LNCaP clone FGC (cell line): Measurements from ENCODE around the gene TNF.

Source experiments
- DNase-seq: peaks from one replicate; pipeline ENCODE4 v3.0.0-alpha.2; 2011; ENCODE audit warnings: low read depth
- H3K4me3 ChIP-seq: 2 replicates; pipeline ENCODE4 v1.5.1; 2011; ENCODE audit warnings: mild to moderate bottlenecking, low read depth, low read length, control low read depth
- CTCF ChIP-seq: IDR thresholded peaks from 2 replicates; pipeline ENCODE4 v1.5.1; 2012; ENCODE audit warnings: mild to moderate bottlenecking; ENCODE audit not compliant: control insufficient read depth, insufficient read depth; ENCODE audit errors: extremely low read depth

The TNF gene

GRCh38 chr6:31575335-31575901, at the start of gene TNF:
Gene TNF (plus strand): TSS chr6:31575565. CDS start chr6:31575742, 177 bp downstream.
- DNase-seq: no peak
- H3K4me3 ChIP-seq: no peak within 1 kb of the TSS
- no peak for TF ChIP-seq CTCF

- H3K4me3 ChIP-seq: no peak overlapping the region
- no peak for TF ChIP-seq CTCF
- no peak for DNase-seq
Observed at GRCh38 chr6:31525932-31526591, 49.3 kb upstream of the TNF start.

GRCh38 chr6:31528307-31528777, 47.0 kb upstream of the TNF start:
- H3K4me3 ChIP-seq: no peak overlapping the region
- no peak for TF ChIP-seq CTCF
- DNase-seq: no peak

GRCh38 chr6:31528821-31529328, 46.5 kb upstream of the TNF start, which contains the start of gene MCCD1:
Gene MCCD1 (plus strand): TSS chr6:31528962. CDS start chr6:31529015, 53 bp downstream.
- H3K4me3 ChIP-seq: no peak within 1 kb of the TSS
- DNase-seq: no peak
- TF ChIP-seq CTCF: no peak

GRCh38 chr6:31529329-31530150, 45.8 kb upstream of the TNF start:
- no peak overlapping the region for H3K4me3 ChIP-seq
- no peak for TF ChIP-seq CTCF
- DNase-seq: no peak

- H3K4me3 ChIP-seq: no peak overlapping the region
- no peak for DNase-seq
- no peak for TF ChIP-seq CTCF
Observed at GRCh38 chr6:31530659-31531058, 44.7 kb upstream of the TNF start.
